Endothelial cell (in vitro differentiated cells): ENCODE data around the gene P2RX4. TPM values are rescaled to one million over a fixed set of nuclear protein-coding genes. Genes with fewer than 3 reads are reported as not detected.

Experiments used
- DNase-seq: peaks from one replicate; pipeline ENCODE4 v3.0.0; 2021; ENCODE audit warnings: low spot score
- H3K27ac Mint-ChIP-seq: one replicate; pipeline ENCODE4 v1.8.0; 2021; ENCODE audit warnings: mixed read lengths, inconsistent platforms; ENCODE audit not compliant: unreplicated experiment
- H3K27me3 Mint-ChIP-seq: one replicate; pipeline ENCODE4 v1.8.0; 2021; ENCODE audit warnings: mild to moderate bottlenecking, moderate library complexity, mixed read lengths, inconsistent platforms; ENCODE audit not compliant: unreplicated experiment
- H3K36me3 Mint-ChIP-seq: one replicate; pipeline ENCODE4 v1.8.0; 2021; ENCODE audit warnings: mild to moderate bottlenecking, low read depth, mixed read lengths, inconsistent platforms; ENCODE audit not compliant: unreplicated experiment
- H3K4me1 Mint-ChIP-seq: one replicate; pipeline ENCODE4 v1.8.0; 2021; ENCODE audit warnings: mild to moderate bottlenecking, mixed read lengths, inconsistent platforms; ENCODE audit not compliant: unreplicated experiment
- H3K4me3 Mint-ChIP-seq: one replicate; pipeline ENCODE4 v1.8.0; 2021; ENCODE audit warnings: mild to moderate bottlenecking, mixed read lengths, inconsistent platforms; ENCODE audit not compliant: unreplicated experiment
- H3K9me3 Mint-ChIP-seq: one replicate; pipeline ENCODE4 v1.8.0; 2021; ENCODE audit warnings: mixed read lengths, inconsistent platforms; ENCODE audit not compliant: unreplicated experiment
- CTCF ChIP-seq: fragments of 200-600 bp; sonication (generic); IDR thresholded peaks from one replicate; pipeline ENCODE4 v1.5.0; 2021; ENCODE audit warnings: antibody characterized with exemption; ENCODE audit not compliant: unreplicated experiment
- total RNA-seq: library from RNA; stranded (reverse); fragmentation: NEBNext Ultra II Directional; extraction: Animal tissue kit (Norgen Biotek cat#: 25700); gene quantifications from one replicate; pipeline ENCODE4 v1.2.1, GENCODE V29; 2021; ENCODE audit not compliant: unreplicated experiment

P2RX4 gene
- total RNA-seq, 1 donor from 2014 or later = 20.0 TPM

DNA sequence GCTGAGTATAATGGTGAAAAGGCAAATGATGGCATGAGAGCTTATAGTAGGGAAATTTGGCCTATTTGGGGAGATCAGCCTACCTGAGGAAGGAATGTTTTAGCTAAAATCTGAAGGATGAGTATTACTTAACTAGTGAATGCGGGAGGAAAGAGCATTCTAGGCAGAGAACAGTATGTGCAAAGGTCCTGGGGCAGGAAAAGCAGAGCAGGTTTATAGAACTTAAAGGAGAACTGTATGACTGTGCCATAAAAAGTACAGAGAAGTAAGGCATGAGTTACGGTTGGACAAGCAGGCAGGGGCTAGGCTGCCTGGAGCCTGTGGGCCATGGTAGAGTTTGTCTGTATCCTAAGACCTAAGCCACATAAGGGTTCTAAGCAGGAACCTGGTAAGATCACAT is 21.7 kb upstream of the P2RX4 start:
- H3K36me3 Mint-ChIP-seq = no peaks in the 10 kb centered on the region

DNA sequence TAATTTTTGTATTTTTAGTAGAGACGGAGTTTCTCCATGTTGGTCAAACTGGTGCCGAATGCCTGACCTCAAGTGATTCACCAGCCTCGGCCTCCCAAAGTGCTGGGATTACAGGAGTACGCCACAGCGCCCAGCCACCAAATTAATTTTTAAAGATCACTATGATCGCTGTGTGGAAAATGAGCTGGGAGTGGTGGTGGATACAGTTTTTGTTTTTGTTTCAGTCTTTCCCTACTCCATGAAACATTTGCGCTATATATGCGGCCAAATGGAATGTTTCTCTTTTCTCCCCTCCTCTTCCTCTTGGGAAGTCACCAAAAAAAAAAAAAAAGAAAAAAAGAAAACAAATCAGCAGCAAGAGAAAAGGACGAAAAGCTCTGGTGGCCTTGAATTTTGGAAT is 20.8 kb upstream of the P2RX4 start:
- TF ChIP-seq CTCF = no peak
- Mint-ChIP-seq H3K27me3 (peaks cover 3% of the 10 kb centered on the region), H3K4me3 (no peak overlapping the region), H3K9me3 (no peaks in the 10 kb centered on the region), H3K36me3 (no peaks in the 10 kb centered on the region), H3K4me1 (peaks cover 8% of the 10 kb centered on the region), H3K27ac (no peak overlapping the region)
- no peak for DNase-seq

More for the DNA sequence above, 21.7 kb upstream of the P2RX4 start:
- DNase-seq = no peak
- Mint-ChIP-seq H3K27ac (no peak overlapping the region), H3K4me3 (no peak overlapping the region), H3K27me3 (peaks cover 3% of the 10 kb centered on the region), H3K4me1 (peaks cover 8% of the 10 kb centered on the region), H3K9me3 (no peaks in the 10 kb centered on the region)
- TF ChIP-seq CTCF = no peak

- TF ChIP-seq CTCF = no peak
- no peak overlapping the region for H3K4me3 Mint-ChIP-seq
- DNase-seq = no peak
- no peaks in the 10 kb centered on the region for H3K9me3 Mint-ChIP-seq
- peaks cover 3% of the 10 kb centered on the region for H3K27me3 Mint-ChIP-seq
- no peak overlapping the region for H3K27ac Mint-ChIP-seq
- H3K4me1 Mint-ChIP-seq = peaks cover 8% of the 10 kb centered on the region
- H3K36me3 Mint-ChIP-seq = no peaks in the 10 kb centered on the region
Observed at GRCh38 chr12:121189619-121190155, 20.2 kb upstream of the P2RX4 start.

GRCh38 chr12:121190523-121191031 is 19.4 kb upstream of the P2RX4 start:
- no peak for DNase-seq
- Mint-ChIP-seq H3K27me3 (peaks cover 3% of the 10 kb centered on the region), H3K36me3 (no peaks in the 10 kb centered on the region), H3K27ac (no peak overlapping the region), H3K9me3 (no peaks in the 10 kb centered on the region), H3K4me1 (peaks cover 8% of the 10 kb centered on the region), H3K4me3 (no peak overlapping the region)
- TF ChIP-seq CTCF = no peak

DNA sequence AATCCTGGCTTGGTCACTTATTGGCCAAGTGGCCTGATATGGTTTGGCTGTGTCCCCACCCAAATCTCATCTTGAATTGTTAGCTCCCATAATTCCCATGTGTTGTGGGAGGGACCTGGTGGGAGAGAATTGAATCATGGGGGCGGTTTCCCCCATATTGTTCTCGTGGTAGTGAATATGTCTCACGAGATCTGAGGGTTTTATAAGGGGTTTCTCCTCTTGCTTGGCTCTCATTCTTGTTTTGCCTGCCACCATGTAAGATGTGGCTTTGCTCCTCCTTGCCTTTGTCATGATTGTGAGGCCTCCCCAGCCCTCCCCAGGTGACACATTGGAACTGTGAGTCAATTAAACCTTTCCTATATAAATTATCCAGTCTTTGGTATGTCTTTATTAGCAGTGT is 18.8 kb upstream of the P2RX4 start:
- Mint-ChIP-seq H3K27ac (no peak overlapping the region), H3K36me3 (no peaks in the 10 kb centered on the region), H3K27me3 (peaks cover 3% of the 10 kb centered on the region), H3K9me3 (no peaks in the 10 kb centered on the region), H3K4me3 (no peak overlapping the region), H3K4me1 (peaks cover 8% of the 10 kb centered on the region)
- no peak for TF ChIP-seq CTCF
- no peak for DNase-seq
